Caco-2 (cell line): ENCODE results near the gene PLCZ1. TPM values are rescaled to one million over a fixed set of nuclear protein-coding genes. Genes with fewer than 3 reads are reported as not detected.

Source experiments
- BruUV-seq: library from RNA; stranded (reverse); fragments of 400-500 nt; replicated peaks from 2 replicates; lab custom pipeline; 2021; lab: Mats Ljungman, UMichigan
- CTCF ChIA-PET: fragments of 300-600 bp; sonication (Branson Sonifier 250); formaldehyde crosslinking; loops from one replicate; lab custom pipeline; 2022; ENCODE audit warnings: antibody characterized with exemption; lab: Charles Lee
- POLR2A ChIA-PET: fragments of 300-600 bp; sonication (Branson Sonifier 250); formaldehyde crosslinking; loops from one replicate; lab custom pipeline; 2022; ENCODE audit warnings: antibody characterized with exemption; lab: Charles Lee
- DNase-seq, 2 experiments: peaks; one replicate each; pipeline versions ENCODE4 v3.0.0 to v3.0.0-alpha.2; 2020 to 2022
- H3K27me3 ChIP-seq: replicated peaks from 2 replicates; pipeline ENCODE4 v1.6.0; 2011; ENCODE audit warnings: low read length; ENCODE audit not compliant: control insufficient read depth, insufficient read depth
- H3K36me3 ChIP-seq: 2 replicates; pipeline ENCODE4 v1.5.1; 2011; ENCODE audit warnings: low read length; ENCODE audit not compliant: control insufficient read depth, insufficient read depth
- H3K4me1 ChIP-seq: fragments of 250-450 bp; sonication (Bioruptor Pico); 2 replicates; pipeline ENCODE4 v1.5.1; 2020; ENCODE audit warnings: mild to moderate bottlenecking
- H3K4me3 ChIP-seq: 2 replicates; pipeline ENCODE4 v1.5.1; 2011; ENCODE audit warnings: low read depth, mild to moderate bottlenecking, control low read depth, low read length
- H3K9me3 ChIP-seq: fragments of 250-450 bp; sonication (Bioruptor Pico); 2 replicates; pipeline ENCODE4 v1.5.1; 2020; ENCODE audit warnings: mild to moderate bottlenecking, moderate library complexity
- H3K27ac Mint-ChIP-seq: one replicate; pipeline ENCODE4 v1.8.0; 2022; ENCODE audit warnings: mixed read lengths; ENCODE audit not compliant: unreplicated experiment
- H3K27me3 Mint-ChIP-seq: one replicate; pipeline ENCODE4 v1.8.0; 2022; ENCODE audit warnings: mixed read lengths; ENCODE audit not compliant: insufficient read depth, unreplicated experiment
- H3K36me3 Mint-ChIP-seq: one replicate; pipeline ENCODE4 v1.8.0; 2022; ENCODE audit warnings: mild to moderate bottlenecking, mixed read lengths; ENCODE audit not compliant: insufficient read depth, unreplicated experiment
- H3K4me1 Mint-ChIP-seq: one replicate; pipeline ENCODE4 v1.8.0; 2022; ENCODE audit warnings: low read depth, mixed read lengths; ENCODE audit not compliant: unreplicated experiment
- H3K4me3 Mint-ChIP-seq: one replicate; pipeline ENCODE4 v1.8.0; 2022; ENCODE audit warnings: mild to moderate bottlenecking, moderate library complexity, mixed read lengths; ENCODE audit not compliant: unreplicated experiment
- H3K9me3 Mint-ChIP-seq: one replicate; pipeline ENCODE4 v1.8.0; 2022; ENCODE audit warnings: mixed read lengths; ENCODE audit not compliant: unreplicated experiment
- CTCF ChIP-seq, 2 experiments: fragments of 200-600 bp in 1 of 2; IDR thresholded peaks; 1 replicate in 1 of 2; 2 replicates in 1 of 2; pipeline versions ENCODE4 v1.5.1 to v1.8.0; 2011 to 2022; ENCODE audit warnings: antibody characterized with exemption in 1 of 2, control low read depth in 1 of 2, inconsistent platforms in 1 of 2, low read depth in 1 of 2, low read length in 1 of 2, mild to moderate bottlenecking in 1 of 2, moderate library complexity in 1 of 2; ENCODE audit not compliant: insufficient read depth in 1 of 2, severe bottlenecking in 1 of 2, unreplicated experiment in 1 of 2
- intact Hi-C: fragments of 100-400 bp; cut with micrococcal nuclease; formaldehyde crosslinking; loops from one replicate; pipeline ENCODE4 v1.10.0; 2022; ENCODE audit not compliant: unreplicated experiment
- total RNA-seq: library from RNA; stranded (reverse); gene quantifications from 2 replicates; pipeline ENCODE4 v1.2.3, GENCODE V29; 2022

The PLCZ1 gene
- total RNA-seq, 1 experiment from 2014 or later = not detected

DNA sequence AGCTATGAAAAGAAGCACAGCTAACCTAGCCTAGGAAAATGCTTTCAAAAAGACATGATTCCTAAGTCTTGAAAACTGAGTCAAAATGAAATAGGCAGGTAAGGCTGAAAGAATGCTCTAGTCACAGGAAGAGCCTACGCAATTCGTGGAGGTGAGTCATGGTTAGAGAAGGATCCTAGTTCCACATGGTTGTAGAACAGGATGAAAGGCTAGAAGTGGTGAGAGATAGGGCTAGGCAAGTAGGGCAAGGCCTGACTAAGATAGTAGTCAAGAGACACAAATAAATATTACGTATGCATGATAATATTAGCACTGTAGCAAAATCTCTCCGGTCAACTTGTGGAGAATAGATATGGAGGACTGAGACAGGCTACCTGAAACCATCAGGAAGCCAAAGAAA is 47.2 kb downstream of the PLCZ1 start:
- POLR2A ChIA-PET = no interaction called here
- no peaks in the 10 kb centered on the region for H3K9me3 Mint-ChIP-seq
- intact Hi-C loops = no loop called here
- Histone ChIP-seq H3K36me3 (no peaks in the 10 kb centered on the region), H3K4me3 (no peak overlapping the region), H3K9me3 (no peaks in the 10 kb centered on the region), H3K4me1 (no peaks in the 10 kb centered on the region), H3K27me3 (no peaks in the 10 kb centered on the region)
- H3K36me3 Mint-ChIP-seq = no peaks in the 10 kb centered on the region
- TF ChIP-seq CTCF (IDR thresholded peaks at IDR 0.05; ENCODE audit: insufficient read depth in 1 of 2, low read depth in 1 of 2, low read length in 1 of 2, severe bottlenecking in 1 of 2, unreplicated experiment in 1 of 2) = no peak
- peaks cover 15% of the 10 kb centered on the region for H3K27me3 Mint-ChIP-seq
- H3K4me3 Mint-ChIP-seq = no peak overlapping the region
- no TSS peak for BruUV-seq
- DNase-seq = no peak
- H3K4me1 Mint-ChIP-seq = no peaks in the 10 kb centered on the region
- CTCF ChIA-PET = no interaction called here
- H3K27ac Mint-ChIP-seq = no peak overlapping the region

DNA sequence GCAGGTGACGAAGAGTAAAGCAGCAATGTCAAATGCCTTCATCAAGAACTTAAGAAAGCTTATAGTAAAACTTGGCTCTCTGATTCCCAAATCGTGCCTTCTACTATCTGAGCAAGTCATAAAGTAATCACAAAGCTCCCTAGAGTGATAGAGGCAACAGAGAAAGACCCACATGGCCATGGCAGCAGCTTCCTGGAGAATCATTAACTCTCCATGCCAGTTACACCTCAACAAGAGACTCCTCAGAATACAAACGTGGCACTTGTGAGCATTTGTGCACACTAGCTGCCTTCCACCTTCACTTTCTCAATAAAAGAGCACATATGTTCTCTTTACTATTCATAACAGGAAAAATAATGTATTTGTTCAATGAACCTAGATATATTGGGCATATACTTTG is 48.0 kb downstream of the PLCZ1 start:
- CTCF ChIA-PET = no interaction called here
- H3K27me3 Mint-ChIP-seq = peaks cover 15% of the 10 kb centered on the region
- Histone ChIP-seq H3K27me3 (no peaks in the 10 kb centered on the region), H3K36me3 (no peaks in the 10 kb centered on the region), H3K9me3 (no peaks in the 10 kb centered on the region), H3K4me3 (no peak overlapping the region), H3K4me1 (no peaks in the 10 kb centered on the region)
- no peak for DNase-seq
- no peak overlapping the region for H3K27ac Mint-ChIP-seq
- intact Hi-C loops = no loop called here
- POLR2A ChIA-PET = no interaction called here
- H3K4me1 Mint-ChIP-seq = no peaks in the 10 kb centered on the region
- BruUV-seq = no TSS peak
- no peak for TF ChIP-seq CTCF (IDR thresholded peaks at IDR 0.05; ENCODE audit: insufficient read depth in 1 of 2, low read depth in 1 of 2, low read length in 1 of 2, severe bottlenecking in 1 of 2, unreplicated experiment in 1 of 2)
- H3K36me3 Mint-ChIP-seq = no peaks in the 10 kb centered on the region
- no peaks in the 10 kb centered on the region for H3K9me3 Mint-ChIP-seq
- no peak overlapping the region for H3K4me3 Mint-ChIP-seq

DNA sequence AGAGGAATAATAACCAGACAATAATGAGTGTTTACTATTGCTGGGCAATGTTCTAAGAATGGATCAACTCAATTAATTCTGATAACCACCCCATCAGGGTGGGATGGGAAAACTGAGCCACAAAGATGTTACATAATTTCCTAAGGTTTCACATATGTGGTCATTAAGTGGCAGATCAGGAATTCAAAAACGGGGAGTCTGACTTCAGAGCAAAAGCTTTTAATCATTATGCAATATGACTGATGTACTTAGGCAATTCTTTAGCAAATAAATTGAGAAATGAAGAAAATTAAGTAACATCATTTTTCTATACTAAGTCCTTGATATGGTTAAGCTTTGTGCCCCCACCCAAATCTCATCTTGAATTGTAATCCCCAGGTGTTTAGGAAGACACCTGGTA is 53.4 kb downstream of the PLCZ1 start:
- H3K4me3 ChIP-seq = no peak overlapping the region
- peaks cover 3% of the 10 kb centered on the region for H3K27me3 Mint-ChIP-seq
- no peak overlapping the region for H3K27ac Mint-ChIP-seq
- intact Hi-C loops = no loop called here
- no peak for DNase-seq
- no TSS peak for BruUV-seq
- no peaks in the 10 kb centered on the region for H3K36me3 ChIP-seq
- TF ChIP-seq CTCF (IDR thresholded peaks at IDR 0.05; ENCODE audit: insufficient read depth in 1 of 2, low read depth in 1 of 2, low read length in 1 of 2, severe bottlenecking in 1 of 2, unreplicated experiment in 1 of 2) = no peak
- ChIA-PET POLR2A (no interaction called here), CTCF (no interaction called here)
- H3K4me1 ChIP-seq = no peaks in the 10 kb centered on the region
- no peaks in the 10 kb centered on the region for H3K27me3 ChIP-seq
- H3K36me3 Mint-ChIP-seq = no peaks in the 10 kb centered on the region
- H3K9me3 ChIP-seq = no peaks in the 10 kb centered on the region
- no peaks in the 10 kb centered on the region for H3K9me3 Mint-ChIP-seq
- H3K4me3 Mint-ChIP-seq = no peak overlapping the region
- H3K4me1 Mint-ChIP-seq = no peaks in the 10 kb centered on the region
